GM23338 (cell line): ENCODE results near the gene ADAMTSL5.

ENCODE experiments used
- EZH2phosphoT487 ChIP-seq: fragments of 200-600 bp; sonication (generic); IDR thresholded peaks from one replicate; pipeline ENCODE4 v1.8.1; 2018; ENCODE audit warnings: antibody characterized with exemption; ENCODE audit not compliant: unreplicated experiment
- POLR2AphosphoS5 ChIP-seq: IDR thresholded peaks from 2 replicates; pipeline ENCODE4 v1.6.1; 2016; ENCODE audit warnings: antibody characterized with exemption, low read depth
- TF ChIP-seq, protein P1 (sequence below), 2 experiments: fragments of 200-600 bp in 1 of 2; sonication (generic) in 1 of 2; conservative IDR thresholded peaks; 2 replicates each; pipeline versions ENCODE4 v1.5.1 to v1.6.1; 2016 to 2017; ENCODE audit warnings: antibody characterized with exemption in 2 of 2, low read depth in 2 of 2, mild to moderate bottlenecking in 2 of 2, moderate library complexity in 1 of 2

DNA sequence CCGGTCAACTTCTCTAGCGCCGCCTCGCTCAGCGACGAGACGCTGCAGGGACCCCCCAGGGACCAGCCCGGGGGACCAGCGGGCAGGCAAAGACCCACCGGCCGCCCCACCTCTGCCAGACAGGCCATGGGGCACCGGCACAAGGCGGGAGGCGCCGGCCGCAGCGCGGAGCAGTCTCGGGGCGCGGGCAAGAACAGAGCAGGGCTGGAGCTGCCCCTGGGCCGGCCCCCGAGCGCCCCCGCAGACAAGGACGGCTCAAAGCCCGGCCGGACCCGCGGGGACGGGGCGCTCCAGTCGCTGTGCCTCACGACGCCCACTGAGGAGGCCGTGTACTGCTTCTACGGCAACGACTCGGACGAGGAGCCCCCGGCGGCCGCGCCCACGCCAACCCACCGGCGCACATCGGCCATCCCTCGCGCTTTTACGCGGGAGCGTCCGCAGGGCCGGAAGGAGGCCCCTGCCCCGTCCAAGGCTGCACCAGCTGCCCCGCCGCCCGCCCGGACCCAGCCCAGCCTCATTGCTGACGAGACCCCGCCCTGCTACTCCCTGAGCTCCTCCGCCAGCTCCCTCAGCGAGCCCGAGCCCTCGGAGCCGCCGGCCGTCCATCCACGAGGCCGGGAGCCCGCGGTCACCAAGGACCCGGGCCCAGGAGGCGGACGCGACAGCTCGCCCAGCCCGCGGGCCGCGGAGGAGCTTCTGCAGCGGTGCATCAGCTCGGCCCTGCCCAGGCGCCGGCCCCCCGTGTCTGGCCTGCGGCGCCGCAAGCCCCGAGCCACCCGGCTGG, 45.1 kb downstream of the ADAMTSL5 start:
- TF ChIP-seq, protein P1, sequence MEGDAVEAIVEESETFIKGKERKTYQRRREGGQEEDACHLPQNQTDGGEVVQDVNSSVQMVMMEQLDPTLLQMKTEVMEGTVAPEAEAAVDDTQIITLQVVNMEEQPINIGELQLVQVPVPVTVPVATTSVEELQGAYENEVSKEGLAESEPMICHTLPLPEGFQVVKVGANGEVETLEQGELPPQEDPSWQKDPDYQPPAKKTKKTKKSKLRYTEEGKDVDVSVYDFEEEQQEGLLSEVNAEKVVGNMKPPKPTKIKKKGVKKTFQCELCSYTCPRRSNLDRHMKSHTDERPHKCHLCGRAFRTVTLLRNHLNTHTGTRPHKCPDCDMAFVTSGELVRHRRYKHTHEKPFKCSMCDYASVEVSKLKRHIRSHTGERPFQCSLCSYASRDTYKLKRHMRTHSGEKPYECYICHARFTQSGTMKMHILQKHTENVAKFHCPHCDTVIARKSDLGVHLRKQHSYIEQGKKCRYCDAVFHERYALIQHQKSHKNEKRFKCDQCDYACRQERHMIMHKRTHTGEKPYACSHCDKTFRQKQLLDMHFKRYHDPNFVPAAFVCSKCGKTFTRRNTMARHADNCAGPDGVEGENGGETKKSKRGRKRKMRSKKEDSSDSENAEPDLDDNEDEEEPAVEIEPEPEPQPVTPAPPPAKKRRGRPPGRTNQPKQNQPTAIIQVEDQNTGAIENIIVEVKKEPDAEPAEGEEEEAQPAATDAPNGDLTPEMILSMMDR (conservative IDR thresholded peaks at IDR 0.05; ENCODE audit: low read depth in 2 of 2): peak in 1 of 2 experiments; percentile 30; a peak in 2 of 4 replicates
- TF ChIP-seq POLR2AphosphoS5: no peak; the same call in 1 of the 2 replicates
- no peak for TF ChIP-seq EZH2phosphoT487
